ACHN (cell line): Measurements from ENCODE around the gene MYBPHL.

Source experiments
- DNase-seq: peaks from one replicate; pipeline ENCODE4 v3.0.0-alpha.2; 2015
- in situ Hi-C: cut with HindIII; loops from 2 replicates; pipeline ENCODE4 v1.10.0; 2017; ENCODE audit warnings: low sequenced_read_pairs, low pct_ligation_motif_present, low pct_unique_long_range_greater_than_20kb

MYBPHL gene

DNA sequence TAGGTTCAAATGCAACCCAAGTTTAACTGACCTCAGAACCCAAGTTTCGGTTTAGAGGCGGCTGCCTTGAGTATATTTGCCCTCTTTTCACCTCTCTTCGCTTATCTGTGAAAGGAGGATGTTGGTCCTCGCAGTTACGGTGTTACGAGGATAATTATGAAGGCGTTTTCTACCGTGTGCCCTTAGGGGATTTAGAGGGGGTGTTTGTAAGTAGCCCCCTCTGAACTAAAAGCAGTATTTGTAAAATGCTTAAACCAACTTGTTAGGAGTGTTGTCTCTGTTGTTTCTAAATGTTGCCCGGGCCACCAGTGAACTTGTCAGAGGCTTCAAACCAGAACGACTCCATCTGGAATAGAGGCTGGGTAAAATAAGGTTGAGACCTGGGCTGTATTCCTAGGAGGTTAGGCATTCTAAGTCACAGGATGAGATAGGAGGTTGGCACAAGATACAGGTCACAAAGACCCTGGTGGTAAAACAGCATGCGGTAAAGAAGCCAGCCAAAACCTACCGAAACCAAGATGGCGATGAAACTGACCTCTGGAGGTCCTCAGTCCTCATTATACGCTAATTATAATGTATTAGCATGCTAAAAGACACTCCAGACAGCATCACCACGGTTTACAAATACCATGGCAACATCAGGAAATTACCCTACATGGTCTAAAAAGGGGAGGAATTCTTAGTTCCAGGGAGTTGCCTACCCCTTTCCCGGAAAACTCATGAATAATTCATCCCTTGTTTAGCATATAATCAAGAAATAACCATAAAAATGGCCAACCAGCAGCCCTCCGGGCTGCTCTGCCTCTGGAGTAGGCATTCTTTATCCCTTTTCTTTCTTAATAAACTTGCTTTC, 22.8 kb downstream of the MYBPHL start:
- DNase-seq, result no peak
- in situ Hi-C loops, result no loop called here

DNA sequence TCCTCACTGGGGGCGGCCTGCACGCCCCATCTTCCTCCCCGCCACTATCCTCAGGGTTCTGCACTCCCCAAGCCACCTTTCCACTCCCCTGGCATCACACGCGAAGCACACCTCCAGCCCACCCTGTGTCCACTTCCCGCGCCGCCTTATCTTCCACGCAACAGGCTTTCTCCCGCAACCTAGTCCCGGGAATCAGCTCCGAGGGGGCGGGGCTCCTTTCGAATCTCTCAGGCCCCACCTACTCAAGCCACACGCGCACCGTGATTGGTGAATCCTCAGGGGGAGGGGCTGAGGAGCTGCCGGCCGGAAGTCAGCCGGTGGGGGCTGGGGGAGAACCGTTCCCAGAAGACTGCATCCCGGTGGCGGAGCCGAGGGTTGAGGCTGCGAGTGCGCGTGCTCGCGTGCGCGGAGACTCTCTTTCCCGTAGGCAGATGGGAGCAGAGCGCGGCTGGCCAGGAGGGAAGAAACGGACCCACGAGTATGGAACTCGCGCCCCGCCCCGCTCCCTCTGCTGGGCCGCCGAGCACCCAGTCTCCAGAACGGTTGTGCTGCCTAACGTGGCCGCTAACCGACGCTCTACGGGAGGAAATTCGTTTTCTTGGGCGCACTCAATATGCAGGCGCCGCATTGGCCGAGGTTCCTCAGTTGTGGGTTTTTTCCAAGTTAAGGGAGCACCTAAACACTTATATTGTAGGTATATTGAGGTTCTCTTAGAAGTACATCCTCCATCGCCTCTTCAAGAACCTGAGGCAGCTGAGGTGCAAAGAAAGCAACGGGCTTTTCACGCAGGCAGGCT, 23.7 kb downstream of the MYBPHL start, which contains the start of gene PSRC1:
Gene PSRC1, minus strand, starts transcription at position 194 of the 796 bp plus-strand sequence.
- in situ Hi-C loops, result no loop called here
- DNase-seq, result peak; percentile 93

DNA sequence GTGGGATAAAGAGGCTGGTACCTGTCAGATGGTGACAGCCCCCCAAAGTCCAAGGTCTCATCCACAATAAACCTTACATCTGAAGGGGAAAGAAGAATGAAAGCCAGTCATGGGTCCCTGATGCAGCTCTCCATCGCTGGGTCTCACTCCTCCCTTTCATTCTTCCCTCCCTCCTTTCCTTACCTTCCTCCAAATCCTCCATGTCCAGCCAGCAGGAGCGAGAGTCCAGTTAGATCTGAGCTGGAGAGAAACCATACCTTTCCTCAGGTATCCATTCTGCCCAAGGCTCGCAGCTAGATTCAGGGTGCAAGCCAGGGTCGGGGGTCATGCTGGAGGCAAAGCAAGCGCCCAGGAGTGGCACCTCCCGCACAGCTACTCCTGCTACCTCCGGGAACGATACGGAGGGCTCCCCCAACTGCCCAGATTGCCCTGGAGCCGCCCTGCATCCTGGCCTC, 24.3 kb downstream of the MYBPHL start:
- in situ Hi-C loops, result no loop called here
- DNase-seq, result no peak

DNA sequence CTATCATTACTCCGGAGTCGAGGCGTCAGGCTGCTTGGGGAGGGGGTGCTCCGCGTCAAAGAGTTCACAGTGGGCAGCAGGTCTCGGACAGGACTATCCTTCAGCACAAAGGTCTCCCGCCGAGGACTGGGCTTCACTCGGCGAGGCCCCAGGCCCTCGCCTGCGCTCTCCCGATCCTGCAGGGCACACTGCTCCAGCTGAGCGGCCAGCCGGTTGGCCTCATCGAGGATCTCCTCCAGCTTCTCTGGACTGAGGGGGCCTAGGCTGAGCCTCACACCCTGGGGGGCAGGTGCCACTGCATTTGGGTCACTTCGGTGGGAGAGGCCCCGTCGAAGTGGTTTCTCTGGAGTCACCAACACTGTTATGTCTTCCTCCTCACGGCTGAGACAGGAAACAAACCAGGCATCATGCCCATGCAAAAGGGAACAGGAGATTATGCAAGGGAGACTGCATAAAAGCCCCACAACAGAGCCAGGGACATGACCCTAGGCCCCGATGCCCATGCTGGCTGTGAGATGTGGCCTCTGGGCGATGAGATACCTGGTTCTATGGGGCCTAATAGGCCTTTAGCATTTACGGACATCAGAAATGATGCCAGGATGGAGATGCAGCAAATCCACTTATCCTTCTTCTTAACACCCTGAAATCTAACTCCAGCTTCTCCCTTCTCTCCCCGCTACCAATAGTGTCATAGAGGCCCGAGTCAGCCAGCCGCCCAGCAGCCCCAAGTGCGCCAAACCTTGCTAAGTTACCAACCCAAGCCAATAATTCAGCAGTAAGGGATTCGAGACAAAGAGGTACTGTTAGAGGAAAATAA, 24.9 kb downstream of the MYBPHL start:
- in situ Hi-C loops, result no loop called here
- no peak for DNase-seq

DNA sequence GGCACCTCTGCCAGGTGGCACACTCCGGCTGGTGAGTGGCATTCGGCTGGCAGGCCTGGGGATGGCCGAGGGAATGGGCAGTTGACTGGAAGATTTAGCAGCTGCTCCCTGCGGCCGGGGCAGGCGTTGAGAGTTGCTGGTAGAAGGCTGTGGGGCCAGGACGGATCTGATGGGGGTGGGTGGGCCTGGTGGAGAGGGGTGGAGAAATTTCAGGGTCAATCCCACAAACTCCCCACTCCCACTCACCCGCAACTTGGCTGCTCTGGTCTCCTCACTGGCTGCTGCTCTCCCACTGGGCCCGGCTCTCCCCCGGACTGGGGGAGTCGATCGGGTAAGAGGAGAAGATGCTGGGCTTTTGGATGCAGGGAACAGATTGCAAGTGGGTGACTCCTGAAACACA, 25.9 kb downstream of the MYBPHL start:
- DNase-seq, result no peak

DNA sequence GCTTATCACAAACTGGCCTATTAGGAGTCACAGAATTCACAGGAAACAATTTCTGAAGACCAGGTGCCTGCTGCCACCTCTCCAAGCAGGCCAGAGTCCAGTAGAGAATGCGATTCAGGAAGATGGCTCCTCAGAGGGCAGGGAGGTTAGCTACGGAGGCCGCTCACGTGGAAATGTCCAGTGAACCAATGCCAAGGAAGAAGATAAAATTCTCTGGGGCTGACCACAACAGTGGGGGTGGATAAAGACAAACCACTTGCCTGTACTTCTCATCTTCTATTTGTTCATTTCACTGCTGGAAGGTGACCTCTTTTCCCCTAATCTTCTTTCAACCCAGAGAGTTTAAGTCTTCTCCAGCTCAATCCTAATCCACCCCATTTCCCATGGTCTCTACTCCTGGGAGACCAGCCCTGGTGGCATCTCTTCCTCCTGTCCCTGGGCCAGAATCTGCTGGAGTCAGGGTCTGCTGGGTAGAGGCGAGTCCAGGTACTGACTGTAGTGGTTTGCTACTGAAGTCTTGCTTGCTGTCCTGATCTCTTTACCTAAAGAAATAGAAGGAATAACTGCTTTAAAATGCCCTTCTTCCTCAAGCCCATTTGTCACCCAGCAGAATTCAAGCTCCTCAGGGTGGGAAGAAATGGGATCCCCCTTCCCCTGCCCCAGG, 27.1 kb downstream of the MYBPHL start:
- DNase-seq, result peak; percentile 8
- in situ Hi-C loops, result loop anchor here (10.0 kb wide), 1 partner anchor 105 kb away; no protein-coding TSS in a partner anchor

More for the DNA sequence above, 25.9 kb downstream of the MYBPHL start:
- in situ Hi-C loops, result no loop called here

DNA sequence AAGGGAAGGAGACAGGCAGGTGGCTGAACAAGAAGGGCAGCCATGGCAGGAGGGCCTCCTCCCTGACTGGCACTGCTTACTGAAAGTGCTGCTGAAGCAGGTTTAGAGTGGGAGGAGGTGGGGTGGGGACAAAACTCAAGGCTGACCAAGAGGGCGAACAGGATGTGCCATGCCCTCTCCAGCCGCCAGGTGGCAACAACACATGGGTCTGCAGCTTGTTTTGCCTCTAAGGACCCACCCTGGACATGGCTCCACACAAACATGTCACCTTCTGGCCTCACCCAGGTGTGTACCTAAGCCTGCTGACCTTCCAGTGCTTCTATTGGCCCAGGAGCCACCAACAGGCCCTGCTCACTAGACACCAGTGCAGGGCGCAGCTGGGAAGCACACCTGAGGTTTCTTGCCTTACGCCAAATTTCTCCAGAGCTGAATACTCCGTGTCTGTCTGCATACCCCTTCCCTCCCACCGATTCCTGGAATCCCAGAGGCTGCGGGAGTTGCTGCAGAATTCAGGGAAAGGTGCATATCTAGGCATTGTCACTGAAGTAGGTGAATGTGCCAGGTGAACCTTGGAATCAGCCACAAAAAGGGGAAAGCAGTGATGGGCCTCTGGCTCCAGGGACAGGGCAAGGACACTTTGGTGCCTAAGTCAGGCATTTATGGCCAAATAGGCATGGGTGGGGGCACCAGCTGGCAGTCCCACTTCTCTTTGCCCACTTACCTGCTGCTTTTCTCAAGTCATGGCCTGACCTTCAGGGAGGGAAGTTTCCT, 29.2 kb downstream of the MYBPHL start:
- peak; percentile 61 for DNase-seq
- in situ Hi-C loops, result loop anchor here (10.0 kb wide), 1 partner anchor 107 kb away; no protein-coding TSS in a partner anchor

DNA sequence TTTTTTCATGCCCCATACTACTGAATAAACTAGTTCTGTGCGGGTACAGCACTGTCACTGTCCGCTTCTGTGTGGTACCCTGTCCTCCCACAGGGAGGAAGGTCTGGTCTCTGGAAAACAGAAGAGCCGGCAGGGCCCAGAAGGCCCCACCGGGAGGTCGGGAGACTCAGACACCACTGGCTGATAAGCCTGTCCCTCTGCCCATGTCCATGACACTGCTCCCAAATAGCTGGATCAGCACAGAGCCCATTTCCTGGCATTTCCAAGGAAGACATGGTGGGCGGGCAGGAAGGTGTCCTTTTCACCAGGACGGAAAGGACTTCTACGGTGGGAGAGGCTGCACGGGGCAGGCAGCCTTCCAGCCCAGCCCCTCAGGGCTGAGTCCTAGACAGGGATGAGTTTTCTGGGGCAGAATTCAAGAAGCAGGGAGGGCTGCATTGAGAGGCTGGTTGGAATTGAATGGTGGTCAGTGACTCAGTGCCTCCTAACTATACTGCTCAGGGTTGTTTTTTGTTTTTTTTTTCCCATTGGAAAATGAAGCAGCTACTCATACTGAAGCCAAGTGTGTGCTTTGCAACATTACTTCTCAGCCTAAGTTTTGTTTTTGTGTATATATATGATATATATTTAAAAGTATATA, 31.0 kb downstream of the MYBPHL start:
- in situ Hi-C loops, result loop anchor here (10.0 kb wide), 1 partner anchor 109 kb away; no protein-coding TSS in a partner anchor
- no peak for DNase-seq

DNA sequence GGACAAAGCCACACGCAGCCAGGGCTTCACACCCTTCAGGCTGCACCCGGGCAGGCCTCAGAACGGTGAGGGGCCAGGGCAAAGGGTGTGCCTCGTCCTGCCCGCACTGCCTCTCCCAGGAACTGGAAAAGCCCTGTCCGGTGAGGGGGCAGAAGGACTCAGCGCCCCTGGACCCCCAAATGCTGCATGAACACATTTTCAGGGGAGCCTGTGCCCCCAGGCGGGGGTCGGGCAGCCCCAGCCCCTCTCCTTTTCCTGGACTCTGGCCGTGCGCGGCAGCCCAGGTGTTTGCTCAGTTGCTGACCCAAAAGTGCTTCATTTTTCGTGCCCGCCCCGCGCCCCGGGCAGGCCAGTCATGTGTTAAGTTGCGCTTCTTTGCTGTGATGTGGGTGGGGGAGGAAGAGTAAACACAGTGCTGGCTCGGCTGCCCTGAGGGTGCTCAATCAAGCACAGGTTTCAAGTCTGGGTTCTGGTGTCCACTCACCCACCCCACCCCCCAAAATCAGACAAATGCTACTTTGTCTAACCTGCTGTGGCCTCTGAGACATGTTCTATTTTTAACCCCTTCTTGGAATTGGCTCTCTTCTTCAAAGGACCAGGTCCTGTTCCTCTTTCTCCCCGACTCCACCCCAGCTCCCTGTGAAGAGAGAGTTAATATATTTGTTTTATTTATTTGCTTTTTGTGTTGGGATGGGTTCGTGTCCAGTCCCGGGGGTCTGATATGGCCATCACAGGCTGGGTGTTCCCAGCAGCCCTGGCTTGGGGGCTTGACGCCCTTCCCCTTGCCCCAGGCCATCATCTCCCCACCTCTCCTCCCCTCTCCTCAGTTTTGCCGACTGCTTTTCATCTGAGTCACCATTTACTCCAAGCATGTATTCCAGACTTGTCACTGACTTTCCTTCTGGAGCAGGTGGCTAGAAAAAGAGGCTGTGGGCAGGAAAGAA, 32.0 kb downstream of the MYBPHL start:
- in situ Hi-C loops, result loop anchor here (10.0 kb wide), 1 partner anchor 110 kb away; no protein-coding TSS in a partner anchor
- DNase-seq, result peak; percentile 61

DNA sequence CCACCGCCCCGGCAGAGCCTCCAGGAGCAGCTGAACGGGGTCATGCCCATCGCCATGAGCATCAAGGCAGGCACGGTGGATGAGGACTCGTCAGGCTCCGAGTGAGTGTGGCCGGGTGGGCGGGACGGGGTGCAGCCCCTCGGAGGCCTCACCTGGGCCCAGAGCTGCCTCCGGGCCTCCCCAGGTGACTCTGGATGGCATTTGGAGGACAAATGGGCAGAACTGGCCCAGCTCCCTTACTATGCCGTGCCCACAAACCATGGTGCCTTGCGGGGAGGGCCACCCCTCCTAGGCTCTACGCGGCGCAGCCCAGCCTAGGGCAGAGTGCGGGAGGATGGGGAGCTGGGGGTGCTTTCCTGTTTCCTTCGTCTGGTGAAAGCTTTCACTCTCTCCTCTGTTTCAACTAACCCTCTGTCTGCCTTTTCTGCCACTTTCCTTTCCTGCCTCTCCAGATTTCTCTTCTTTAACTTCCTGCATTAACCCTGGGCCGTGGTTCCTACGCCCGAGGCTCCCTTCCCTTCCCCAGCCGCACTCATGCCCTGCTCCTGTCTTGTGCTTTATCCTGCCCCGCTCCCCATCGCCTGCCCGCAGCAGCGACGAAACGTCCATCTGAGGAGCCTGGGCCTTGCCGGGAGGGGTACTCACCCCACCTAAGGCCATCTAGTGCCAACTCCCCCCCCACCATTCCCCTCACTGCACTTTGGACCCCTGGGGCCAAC, 33.1 kb downstream of the MYBPHL start:
- no peak for DNase-seq
- in situ Hi-C loops, result loop anchor here (10.0 kb wide), 1 partner anchor 111 kb away; no protein-coding TSS in a partner anchor

DNA sequence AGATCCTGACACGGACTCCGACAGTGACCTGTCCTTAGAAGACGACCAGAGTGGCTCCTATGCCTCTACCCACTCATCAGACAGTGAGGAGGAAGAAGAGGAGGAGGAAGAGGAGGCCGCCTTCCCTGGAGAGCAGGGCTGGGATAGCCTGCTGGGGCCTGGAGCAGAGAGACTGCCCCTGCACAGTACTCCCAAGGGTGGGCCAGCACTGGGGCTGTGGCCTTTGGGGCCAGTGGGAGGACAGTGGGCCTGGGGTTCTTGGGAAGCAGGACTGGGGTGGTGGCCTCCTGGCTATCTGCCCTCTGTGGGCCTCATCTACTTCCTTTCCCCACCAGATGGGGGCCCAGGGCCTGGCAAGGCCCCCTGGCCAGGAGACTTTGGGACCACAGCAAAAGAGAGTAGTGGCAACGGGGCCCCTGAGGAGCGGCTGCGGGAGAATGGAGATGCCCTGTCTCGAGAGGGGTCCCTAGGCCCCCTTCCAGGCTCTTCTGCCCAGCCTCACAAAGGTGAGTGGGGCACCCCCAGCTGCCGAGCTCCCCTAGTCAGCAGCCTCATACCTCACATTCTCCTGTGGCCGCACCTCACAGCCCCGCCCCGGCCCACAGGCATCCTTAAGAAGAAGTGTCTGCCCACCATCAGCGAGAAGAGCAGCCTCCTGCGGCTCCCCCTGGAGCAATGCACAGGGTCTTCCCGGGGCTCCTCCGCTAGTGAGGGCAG, 33.8 kb downstream of the MYBPHL start:
- in situ Hi-C loops, result loop anchor here (10.0 kb wide), 1 partner anchor 112 kb away; no protein-coding TSS in a partner anchor
- no peak for DNase-seq

DNA sequence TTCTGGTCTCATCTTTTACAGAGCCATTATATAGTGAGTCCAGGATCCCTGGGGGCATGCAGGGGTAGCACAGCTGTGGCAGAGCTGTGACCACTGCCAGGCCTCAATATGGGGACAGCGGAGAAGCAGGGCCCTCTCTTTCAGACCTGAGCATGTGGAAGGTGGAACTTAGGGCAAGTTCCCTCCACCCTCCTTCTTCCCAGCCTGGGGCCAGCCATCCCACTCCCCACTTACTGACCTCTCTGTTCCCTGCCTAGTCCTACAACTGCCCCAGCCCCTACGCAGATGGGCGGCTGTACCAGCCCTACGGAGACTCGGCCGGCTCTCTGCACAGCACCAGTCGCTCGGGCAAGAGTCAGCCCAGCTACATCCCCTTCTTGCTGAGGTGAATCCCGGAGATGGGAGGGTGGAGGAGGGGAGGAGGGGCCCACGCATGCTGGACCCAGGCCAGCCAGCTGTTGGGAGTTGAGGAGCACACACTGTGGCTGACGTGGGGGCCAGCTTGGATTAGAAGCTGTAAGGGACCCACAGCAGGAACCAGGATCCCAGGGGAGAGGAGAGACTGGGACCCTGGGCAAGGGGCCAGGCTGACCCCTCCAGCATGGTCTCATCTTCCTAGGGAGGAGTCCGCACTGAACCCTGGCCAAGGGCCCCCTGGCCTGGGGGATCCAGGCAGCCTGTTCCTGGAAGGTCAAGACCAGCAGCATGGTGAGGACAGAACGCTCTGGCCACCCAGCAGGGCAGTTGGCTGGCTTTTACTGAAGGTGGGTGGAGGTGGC, 34.6 kb downstream of the MYBPHL start:
- DNase-seq, result no peak
- in situ Hi-C loops, result loop anchor here (10.0 kb wide), 1 partner anchor 113 kb away; no protein-coding TSS in a partner anchor

DNA sequence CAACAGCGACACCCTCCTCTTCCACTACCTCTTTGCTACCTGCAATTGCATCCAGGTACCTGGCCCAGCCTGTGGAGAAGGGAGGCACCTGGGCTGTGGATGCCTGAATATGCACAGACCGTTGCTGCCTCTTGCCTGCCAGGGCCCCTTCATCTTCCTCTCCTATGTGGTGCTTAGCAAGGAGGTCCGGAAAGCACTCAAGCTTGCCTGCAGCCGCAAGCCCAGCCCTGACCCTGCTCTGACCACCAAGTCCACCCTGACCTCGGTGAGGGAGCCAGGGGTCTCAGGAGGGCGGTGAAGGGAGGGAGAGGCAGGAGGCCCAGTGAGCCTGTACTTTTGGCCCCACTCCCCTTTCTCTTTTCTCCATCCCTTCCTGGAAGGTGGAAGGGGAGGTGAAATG, 35.4 kb downstream of the MYBPHL start:
- in situ Hi-C loops, result loop anchor here (10.0 kb wide), 1 partner anchor 113 kb away; no protein-coding TSS in a partner anchor
- no peak for DNase-seq
